GM18519 (cell line): ENCODE data around the gene ERG.

Source experiments
- ATAC-seq: cut with Tn5 transposase; IDR thresholded peaks from one replicate; pipeline ENCODE4 v1.9.1; 2021; ENCODE audit warnings: mild to moderate bottlenecking, moderate library complexity; ENCODE audit not compliant: unreplicated experiment, low FRiP score

ERG gene, protein sequence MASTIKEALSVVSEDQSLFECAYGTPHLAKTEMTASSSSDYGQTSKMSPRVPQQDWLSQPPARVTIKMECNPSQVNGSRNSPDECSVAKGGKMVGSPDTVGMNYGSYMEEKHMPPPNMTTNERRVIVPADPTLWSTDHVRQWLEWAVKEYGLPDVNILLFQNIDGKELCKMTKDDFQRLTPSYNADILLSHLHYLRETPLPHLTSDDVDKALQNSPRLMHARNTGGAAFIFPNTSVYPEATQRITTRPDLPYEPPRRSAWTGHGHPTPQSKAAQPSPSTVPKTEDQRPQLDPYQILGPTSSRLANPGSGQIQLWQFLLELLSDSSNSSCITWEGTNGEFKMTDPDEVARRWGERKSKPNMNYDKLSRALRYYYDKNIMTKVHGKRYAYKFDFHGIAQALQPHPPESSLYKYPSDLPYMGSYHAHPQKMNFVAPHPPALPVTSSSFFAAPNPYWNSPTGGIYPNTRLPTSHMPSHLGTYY

DNA sequence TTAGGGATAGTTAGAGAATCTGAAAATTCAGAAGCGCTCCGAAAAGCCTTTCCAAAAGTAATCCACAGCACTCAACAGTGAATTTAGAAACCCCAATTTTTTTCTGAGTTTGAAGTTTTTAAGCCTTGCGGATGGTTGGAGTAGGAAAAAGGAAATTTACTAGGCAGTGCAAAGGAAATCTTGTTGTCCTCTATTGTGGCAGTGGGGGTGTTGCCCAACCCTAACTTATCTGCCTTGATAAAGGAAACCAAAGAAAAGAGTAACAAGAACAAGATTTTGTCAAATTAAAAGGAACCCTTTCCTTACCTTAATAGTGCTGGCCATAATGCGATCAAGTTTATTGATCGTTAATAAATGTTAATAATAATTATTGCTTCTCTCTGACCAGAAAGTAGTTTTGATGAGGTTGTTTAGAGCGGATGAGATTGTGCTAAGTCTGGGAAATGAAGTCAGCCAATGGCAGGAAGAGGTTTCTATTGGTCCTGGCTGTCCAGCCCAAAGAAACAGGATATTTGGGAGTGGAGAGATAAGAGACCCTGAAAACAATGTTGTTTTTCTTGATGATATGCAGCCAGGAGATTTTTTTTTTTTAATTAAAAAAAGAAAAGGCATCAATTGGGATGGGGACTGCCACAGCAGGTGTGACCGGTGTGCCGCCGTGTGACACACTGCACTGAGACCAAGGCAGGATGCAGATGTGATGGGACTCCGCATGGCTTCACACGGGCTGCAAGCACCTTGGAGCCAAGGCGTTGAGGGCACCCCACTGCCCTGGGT, at the start of gene ERG:
ERG (minus strand) TSS at position 421 of the 777 bp plus-strand sequence; CDS start at position 324, 97 bp downstream.
- no peak for ATAC-seq

DNA sequence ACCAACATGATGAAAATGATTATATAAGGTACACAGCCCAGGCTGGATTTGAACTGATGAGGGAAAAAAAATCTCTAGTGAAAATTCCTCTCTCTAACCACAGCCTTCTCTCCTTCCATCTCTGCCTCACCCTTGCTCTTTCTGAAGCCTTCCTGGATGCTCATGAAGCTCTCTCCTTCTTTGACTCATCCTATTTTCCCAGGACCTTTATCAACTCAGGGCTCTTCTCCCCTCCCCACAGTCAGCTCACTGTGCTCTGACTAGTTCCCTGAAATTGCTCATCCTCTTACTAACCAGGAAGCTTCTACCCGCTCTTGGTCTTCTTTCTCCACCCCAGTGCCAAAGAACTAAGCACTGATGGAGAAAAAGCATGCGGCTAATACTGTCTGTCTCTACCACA, 46.4 kb upstream of the ERG start:
- ATAC-seq = no peak

DNA sequence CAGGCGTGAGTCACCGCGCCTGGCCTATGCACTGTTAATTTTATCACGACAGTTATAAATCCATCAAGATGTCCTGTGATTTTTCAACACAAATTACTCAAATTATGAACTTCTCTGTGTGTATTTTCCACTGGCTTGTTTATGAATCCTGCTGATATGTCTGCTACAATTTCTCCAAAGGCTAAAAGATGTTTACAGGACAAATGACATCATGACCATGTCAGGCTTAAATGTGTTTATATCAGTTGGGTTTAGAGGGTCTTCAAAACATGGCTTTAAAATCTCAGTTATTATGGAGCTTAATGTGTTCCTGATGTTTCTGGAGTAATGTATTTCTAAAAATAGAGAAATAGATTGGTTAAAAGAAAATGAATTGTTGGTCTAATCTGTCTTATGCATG, 44.0 kb upstream of the ERG start:
- no peak for ATAC-seq

DNA sequence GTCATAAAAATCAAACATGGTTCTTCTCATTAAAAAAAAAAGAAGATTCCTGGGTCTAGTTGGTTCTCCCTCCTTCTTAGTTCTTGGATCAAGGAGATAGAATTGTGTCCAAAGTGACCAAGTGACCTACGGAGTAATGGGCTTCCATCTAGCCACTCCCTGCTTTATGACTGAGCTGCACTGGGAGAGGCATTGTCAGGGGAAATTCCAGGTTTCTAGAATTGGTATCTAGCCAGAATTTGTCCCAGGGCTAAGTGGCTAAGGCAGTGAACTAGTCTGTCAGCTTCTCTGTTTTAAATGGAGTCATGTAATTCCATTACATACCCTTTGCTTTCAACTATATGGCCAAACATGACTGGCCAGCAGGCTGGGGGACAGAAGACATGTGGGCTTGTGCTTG, 40.1 kb upstream of the ERG start:
- no peak for ATAC-seq

DNA sequence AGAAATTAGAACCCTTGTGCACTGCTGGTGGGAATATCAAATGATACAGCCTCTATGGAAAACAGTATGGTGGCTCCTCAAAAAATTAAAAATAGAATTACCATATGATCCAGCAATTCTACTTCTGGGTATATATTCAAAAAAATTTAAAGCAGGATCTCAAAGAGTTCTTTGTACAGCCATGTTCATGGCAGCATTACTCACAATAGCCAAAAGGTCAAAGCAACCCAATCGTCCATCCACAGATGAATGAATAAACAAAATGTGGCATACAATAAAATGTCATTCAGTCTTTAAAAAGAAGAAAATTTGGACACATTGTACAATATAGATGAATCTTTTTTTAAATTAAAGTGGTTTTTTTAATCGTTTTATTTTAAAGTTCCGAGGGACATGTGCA, 36.3 kb upstream of the ERG start:
- no peak for ATAC-seq

DNA sequence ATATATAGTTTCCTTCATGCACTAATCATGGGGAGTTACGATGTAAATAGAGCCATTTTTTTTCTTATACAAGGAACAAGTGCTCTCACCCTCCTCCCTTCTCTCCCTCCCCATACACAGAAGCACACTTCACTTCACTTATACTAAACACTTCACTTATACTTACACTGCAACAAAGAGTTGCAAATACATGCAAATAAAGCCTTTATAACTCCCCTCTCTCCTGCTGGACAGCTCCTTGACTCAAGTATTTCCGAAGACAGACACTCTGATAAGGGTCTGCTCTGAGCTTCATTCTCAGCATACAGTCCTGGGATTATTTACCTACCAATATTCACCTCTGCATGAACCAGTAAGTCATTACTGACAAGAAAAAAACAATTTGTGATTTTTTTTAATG, 35.6 kb upstream of the ERG start:
- ATAC-seq = no peak

DNA sequence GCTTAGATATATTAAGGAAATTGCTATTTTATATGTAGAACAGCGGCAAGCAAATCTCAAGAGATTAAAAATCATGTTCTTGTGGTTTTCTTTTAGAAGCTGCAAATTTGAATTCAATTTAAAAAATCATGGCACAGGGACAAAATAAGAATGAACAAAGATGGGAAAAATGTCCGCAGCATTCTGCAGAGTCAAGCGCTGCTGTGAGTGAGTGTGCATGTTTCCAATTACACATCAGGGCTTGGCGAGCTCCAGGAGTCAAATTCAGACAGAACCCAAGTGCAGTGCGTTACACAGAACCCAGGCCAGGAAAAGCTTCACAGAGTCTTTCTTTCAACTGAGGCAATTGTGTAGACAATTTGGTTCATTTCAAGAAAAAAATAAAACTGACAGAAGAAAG, 33.3 kb upstream of the ERG start:
- no peak for ATAC-seq

DNA sequence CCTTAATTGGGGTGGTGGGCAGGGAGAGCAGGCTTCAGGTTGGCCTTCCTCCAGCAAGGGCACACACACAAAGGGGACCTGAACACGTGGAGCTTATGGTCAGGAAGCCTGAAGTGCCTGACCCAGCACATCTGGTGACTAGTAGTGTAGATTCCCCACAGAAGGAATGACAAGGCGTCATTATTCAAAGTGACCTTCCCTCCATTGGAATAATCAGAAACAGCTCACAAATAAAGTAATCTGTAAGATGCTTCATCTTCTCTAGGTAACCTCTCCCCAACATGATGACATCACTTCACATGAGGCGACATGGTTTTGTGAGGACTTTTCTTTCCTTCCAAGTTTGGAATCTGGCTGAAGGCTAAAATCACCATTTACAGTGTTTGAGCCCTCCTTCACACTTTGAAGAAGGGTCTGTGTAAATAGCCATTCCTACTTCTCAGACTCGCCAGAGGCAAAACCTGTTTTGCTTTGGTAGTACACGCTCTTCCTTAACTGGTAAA, 32.8 kb upstream of the ERG start:
- ATAC-seq = no peak

DNA sequence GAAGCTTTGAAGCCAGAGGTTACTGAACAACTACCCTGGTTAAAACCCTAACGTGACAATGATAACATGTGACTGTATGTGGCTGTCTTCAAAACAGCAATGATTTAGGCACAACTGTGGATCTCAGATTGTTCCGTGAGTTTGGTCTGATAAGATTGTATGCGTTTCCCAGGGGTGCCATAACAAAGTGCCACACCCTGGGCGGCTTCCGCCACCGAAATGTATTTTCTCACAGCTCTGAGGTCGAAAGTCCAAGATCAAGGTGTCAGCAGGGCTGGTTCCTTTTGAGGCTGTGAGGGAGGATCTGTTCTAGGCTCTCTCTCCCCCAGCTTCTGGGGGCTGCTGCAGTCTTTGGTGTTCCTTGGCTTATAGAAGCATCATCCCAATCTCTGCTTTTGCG, 29.5 kb upstream of the ERG start:
- no peak for ATAC-seq

DNA sequence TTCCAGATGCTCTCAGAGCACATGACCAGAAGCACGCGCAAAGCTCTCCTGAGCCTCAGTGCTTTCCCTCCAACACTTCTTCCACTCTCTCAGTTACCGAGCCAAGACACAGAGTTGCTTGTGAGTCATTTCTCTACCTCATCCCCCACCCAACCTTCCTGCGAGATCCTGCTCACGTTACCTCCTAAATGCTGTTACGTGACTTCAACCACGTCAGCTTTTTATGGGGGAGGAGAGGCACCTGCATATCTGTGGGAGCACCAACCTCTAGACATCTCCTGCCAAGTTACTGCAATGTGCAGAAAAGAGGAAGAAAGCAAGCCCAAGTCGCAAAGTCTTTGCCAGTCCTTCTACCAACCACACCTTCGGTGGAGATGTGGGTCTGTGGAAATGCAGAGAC, 27.2 kb upstream of the ERG start:
- ATAC-seq = no peak

DNA sequence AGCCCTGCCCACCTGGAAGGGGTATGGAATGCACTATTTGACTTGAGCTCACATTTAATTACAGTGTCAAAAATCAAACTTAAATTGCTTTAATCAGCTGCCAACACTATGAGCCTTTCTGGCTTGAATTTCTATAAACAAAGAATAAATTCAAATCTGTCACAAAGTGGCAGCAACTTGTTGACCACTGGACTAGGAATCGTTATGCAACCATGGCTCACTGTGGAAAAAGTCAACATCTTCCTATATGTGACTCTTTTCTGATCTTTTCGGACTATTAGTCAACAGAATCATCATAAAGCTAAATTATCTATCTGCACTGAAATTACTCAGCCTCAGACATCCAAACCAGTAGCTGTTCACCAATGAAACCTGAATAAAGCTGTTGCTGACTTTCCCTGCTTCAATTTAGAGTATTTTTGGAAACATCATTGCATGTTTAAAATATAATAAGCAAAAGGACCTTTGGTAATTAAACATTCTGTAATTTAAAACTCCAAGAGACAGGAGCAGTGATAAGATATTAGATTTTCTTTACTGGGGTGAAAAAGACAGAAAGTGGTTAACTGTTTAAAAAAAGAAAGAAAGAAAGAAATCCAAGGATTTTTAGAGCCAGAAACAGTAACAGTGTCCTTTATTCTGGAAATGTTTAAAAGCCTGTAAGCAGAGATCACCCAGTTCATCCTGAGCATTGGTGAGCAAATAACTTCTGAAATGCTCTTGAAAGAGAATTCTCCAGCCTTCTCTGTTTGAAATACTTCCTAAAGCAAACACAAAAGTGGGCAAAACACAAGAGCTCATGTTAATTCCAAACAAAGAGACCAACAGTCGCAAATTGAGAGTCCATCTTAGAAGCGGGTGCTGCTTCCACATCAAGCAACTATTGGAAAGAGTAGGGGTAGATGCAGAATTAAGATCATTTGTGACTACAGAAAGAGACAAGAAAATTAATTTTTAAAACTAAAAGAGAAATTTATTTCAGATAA, 26.2 kb upstream of the ERG start:
- no peak for ATAC-seq

DNA sequence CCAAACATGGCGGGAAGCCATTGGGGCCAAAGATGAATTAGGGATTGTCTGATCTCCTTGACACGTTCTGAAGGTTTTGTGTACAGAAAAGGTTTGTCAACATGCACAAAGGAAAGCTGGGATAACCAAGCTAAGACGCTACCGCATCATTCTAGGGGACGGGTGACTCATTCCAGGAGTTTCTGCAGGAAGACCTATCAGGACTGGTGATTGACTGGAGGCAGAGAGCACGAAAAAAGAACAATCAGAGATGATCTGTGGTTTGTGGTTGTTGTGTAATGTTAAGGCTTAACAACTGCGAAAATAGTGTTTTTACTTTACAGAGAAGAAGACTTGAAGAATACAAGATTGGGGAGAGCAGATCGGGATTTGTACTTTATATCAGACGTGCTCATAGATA, 22.2 kb upstream of the ERG start:
- no peak for ATAC-seq

DNA sequence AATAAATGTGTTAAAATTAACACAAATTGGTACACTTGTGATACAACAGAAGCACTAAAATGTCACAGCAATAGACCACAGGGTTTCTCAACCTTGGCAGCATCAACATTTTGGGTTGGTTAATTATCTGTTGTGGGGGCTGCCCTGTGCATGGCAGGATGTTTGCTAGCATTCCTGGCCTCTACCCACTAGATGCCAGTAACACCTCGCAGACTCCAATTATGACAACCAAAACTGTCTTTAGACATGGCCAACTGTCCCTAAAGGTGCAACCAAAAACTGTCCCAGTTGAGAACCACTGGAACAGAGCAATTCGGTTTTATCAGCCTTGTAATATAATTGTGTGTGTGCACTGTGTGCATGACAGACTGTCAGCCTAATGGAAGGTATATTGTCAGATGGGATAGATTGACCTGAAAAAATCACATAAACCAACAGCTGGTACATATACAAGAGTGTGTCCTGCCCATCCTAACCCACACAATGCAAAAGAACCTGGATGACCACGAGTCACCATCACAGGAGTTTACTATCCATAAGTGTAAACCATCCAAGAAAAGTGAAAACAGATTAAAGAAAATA, 13.5 kb upstream of the ERG start:
- ATAC-seq = no peak

DNA sequence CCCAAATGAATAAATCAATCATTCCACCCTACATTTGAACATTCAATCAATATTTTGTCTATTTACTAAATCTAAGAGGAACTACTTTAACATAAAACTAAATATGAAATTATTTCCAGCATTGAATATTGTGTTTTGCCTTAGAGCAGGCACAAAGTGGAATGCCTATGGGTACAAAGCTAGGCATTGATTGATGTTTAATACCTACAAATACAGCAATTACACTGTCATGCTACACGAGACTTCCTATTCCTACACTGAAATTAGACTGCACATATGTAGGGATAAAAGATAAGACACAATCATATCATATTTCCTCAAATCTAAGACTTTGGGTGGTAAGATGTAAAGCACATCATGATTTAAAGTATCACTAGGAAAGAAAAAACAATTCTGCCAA, 12.9 kb upstream of the ERG start:
- no peak for ATAC-seq

DNA sequence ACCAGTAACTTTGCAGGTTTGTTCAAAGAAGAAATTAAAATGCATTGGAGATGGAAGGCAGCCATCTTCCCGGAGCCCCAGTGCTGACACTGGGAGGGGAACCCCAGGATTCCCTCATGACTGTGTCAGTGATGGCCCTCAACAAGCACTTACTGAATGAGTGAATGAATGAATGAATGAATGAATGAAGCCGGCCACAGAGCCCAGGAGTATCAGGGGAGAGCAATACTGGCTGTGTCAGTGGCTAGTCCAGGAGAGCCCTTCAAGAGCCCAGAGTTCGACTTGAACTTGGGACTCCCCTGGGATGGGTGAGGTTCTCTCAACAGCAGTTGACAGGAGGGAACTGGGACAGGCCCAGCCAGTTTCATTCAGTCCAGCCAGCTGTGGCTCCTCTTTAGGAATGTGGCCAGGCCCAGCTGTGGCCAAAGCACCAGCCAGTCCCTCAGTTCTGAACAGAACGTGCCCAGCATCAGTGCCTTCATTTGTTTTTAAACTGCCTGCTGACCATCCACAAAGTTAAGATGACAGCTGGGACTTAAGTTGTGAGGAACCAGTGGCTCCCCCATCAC, 9.2 kb upstream of the ERG start:
- ATAC-seq = no peak

DNA sequence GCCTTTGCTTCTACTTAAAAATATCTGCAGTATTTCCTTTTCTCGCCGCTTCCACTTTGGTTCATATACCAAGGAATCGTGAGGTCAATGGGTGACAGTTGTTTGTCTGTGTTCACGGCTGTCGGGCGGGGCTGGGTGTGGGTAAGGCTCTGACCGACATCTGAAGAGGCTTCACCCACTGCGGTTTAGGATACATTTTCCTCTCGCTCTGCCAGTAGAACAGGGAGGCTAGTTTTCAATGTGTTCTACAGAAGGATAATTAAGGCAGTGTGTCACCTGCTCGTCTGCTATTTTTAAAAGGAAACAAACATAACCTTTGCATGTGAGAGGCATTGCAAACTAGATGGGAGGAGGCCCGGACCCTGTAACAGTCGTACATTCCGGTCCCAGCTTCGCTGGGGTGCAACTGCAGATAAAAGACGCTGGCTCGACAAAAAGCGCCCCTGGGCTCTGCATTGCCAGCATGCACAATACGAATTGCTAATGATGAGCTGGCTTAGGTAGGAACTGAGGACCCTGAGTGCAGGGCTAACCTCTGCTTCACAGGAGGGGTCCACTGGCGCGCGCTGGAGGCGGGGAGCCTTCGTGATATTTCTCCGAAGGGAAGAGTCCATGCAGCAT, 8.5 kb upstream of the ERG start:
- ATAC-seq = no peak

DNA sequence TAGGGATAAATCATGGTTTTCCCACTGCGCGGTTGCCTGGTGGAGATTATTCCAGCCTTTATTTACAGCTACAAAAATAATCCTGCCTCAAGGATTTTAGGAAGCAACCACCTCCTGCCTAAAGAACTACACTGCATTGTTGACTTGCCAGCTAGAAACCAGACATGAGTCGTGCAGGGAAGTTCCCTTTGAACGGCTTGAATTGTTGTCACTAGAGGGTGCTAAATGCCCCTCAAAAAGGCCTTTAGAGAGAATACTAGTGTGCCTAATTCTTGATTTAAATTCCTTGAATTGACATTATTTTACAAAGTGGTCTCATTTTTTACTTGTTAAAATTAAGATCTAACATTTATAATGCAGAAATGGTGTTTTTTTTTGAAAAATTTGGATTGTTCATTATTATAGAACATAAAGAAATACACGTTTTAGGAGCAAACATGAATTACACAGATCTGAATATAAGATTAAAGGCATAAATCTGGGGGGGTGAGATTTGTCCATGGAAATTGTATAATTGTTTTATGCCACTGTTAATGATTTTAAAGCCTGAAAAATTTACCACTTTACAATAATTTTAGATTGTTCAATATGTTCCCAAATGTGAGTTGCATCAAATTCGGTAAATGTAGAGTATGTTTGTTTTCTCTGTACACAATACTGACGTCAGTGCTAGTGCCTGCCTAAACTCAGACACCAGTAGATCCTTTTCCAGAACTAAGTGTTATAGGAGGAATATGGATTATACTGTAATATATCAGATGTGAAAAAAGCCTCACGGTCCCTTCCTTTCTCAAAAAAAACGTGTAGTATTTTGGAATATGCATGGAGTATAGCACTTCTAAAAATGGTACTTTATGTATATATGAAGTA, 7.6 kb upstream of the ERG start:
- ATAC-seq = no peak

DNA sequence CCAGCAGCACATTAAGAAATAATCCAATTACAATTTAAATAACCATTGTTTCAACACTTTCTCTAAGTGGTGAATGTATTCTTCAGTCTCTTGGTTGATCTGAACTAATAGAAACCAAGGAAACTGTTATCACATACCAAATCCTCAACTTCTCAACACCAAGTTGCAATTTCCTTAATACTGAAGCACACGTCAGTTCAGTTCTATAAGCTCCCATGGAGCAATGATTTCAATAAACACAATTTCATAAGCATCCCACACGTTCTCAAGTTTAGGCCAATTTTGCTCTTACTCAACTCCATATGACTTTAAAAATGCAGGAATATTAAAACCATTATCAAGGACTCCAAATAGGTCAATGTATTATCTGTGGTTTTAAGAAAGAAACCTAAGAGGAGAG, 5.8 kb upstream of the ERG start:
- ATAC-seq = no peak
